Loucy (cell line): ENCODE data around the gene CRIP2.

Source experiments
- EZH2phosphoT487 ChIP-seq: fragments of 200-600 bp; IDR thresholded peaks from 2 replicates; pipeline ENCODE4 v1.6.1; 2018; ENCODE audit warnings: antibody characterized with exemption, mild to moderate bottlenecking, moderate library complexity, borderline replicate concordance
- TF ChIP-seq, protein P1 (sequence below): fragments of 200-600 bp; sonication (generic); conservative IDR thresholded peaks from 2 replicates; pipeline ENCODE4 v1.5.1; 2014; ENCODE audit warnings: mild to moderate bottlenecking, antibody characterized with exemption, low read length

- TF ChIP-seq, protein P1, sequence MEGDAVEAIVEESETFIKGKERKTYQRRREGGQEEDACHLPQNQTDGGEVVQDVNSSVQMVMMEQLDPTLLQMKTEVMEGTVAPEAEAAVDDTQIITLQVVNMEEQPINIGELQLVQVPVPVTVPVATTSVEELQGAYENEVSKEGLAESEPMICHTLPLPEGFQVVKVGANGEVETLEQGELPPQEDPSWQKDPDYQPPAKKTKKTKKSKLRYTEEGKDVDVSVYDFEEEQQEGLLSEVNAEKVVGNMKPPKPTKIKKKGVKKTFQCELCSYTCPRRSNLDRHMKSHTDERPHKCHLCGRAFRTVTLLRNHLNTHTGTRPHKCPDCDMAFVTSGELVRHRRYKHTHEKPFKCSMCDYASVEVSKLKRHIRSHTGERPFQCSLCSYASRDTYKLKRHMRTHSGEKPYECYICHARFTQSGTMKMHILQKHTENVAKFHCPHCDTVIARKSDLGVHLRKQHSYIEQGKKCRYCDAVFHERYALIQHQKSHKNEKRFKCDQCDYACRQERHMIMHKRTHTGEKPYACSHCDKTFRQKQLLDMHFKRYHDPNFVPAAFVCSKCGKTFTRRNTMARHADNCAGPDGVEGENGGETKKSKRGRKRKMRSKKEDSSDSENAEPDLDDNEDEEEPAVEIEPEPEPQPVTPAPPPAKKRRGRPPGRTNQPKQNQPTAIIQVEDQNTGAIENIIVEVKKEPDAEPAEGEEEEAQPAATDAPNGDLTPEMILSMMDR = no peak
- no peak for TF ChIP-seq EZH2phosphoT487
Observed at GRCh38 chr14:105426416-105427130, 48.0 kb upstream of the CRIP2 start.
